Endodermal cell (in vitro differentiated cells): ENCODE data around the gene TMEM158. TPM values are rescaled to one million over a fixed set of nuclear protein-coding genes. Genes with fewer than 3 reads are reported as not detected.

Experiments
- DNase-seq: peaks from one replicate; pipeline ENCODE4 v3.0.0-alpha.2; 2017
- H3K27ac ChIP-seq: 2 replicates; pipeline ENCODE4 v1.5.1; 2013; ENCODE audit warnings: mild to moderate bottlenecking, low read depth, low read length, moderate library complexity
- H3K27me3 ChIP-seq: 2 replicates; pipeline ENCODE4 v1.6.1; 2013; ENCODE audit warnings: mild to moderate bottlenecking, low read length, moderate library complexity; ENCODE audit not compliant: insufficient read depth, control insufficient read depth, poor library complexity, severe bottlenecking
- H3K36me3 ChIP-seq: 2 replicates; pipeline ENCODE4 v1.7.0; 2013; ENCODE audit warnings: mild to moderate bottlenecking, low read length, moderate library complexity; ENCODE audit not compliant: control insufficient read depth, insufficient read depth
- H3K4me1 ChIP-seq: one replicate; pipeline ENCODE4 v1.7.0; 2013; ENCODE audit warnings: low read length; ENCODE audit not compliant: control insufficient read depth, insufficient read depth
- H3K4me3 ChIP-seq: 2 replicates; pipeline ENCODE4 v1.5.1; 2013; ENCODE audit warnings: mild to moderate bottlenecking, low read length, moderate library complexity
- H3K9ac ChIP-seq: 2 replicates; pipeline ENCODE4 v1.6.1; 2013; ENCODE audit warnings: mild to moderate bottlenecking, low read length, moderate library complexity; ENCODE audit not compliant: poor library complexity, severe bottlenecking; ENCODE audit errors: extremely low read depth
- H3K9me3 ChIP-seq: 2 replicates; pipeline ENCODE4 v1.6.1; 2013; ENCODE audit warnings: mild to moderate bottlenecking, low read length, moderate library complexity; ENCODE audit not compliant: control insufficient read depth
- H3K27ac Mint-ChIP-seq: 2 replicates; pipeline ENCODE4 v1.8.0; 2020; ENCODE audit warnings: mixed read lengths
- H3K27me3 Mint-ChIP-seq: 2 replicates; pipeline ENCODE4 v1.8.0; 2021; ENCODE audit warnings: mild to moderate bottlenecking, mixed read lengths; ENCODE audit not compliant: insufficient read depth
- H3K36me3 Mint-ChIP-seq: 2 replicates; pipeline ENCODE4 v1.8.0; 2020; ENCODE audit warnings: low read depth, mixed read lengths
- H3K4me1 Mint-ChIP-seq: 2 replicates; pipeline ENCODE4 v1.8.0; 2020; ENCODE audit warnings: mixed read lengths
- H3K4me3 Mint-ChIP-seq: 2 replicates; pipeline ENCODE4 v1.8.0; 2020; ENCODE audit warnings: mild to moderate bottlenecking, moderate library complexity, mixed read lengths
- H3K9me3 Mint-ChIP-seq: 2 replicates; pipeline ENCODE4 v1.8.0; 2020; ENCODE audit warnings: mild to moderate bottlenecking, mixed read lengths
- WGBS, 2 experiments: methylation state at CpG; one replicate each; pipeline versions ENCODE4 v1.1.5 to v1.1.7; 2013; ENCODE audit warnings: missing lambda C conversion rate in 2 of 2, mixed read lengths in 1 of 2; ENCODE audit not compliant: insufficient coverage in 1 of 2, insufficient read length in 1 of 2; 5-methylcytosine and 5-hydroxymethylcytosine counted together
- total RNA-seq, 2 donors: library from RNA; stranded (reverse); fragmentation: NEBNext Ultra II Directional in 1 of 2; extraction: Animal tissue kit (Norgen Biotek cat#: 25700) in 1 of 2; gene quantifications; 2 replicates in 1 of 2; 3 replicates in 1 of 2; pipeline ENCODE4 v1.2.1, GENCODE V29; 2021
- TF ChIP-seq, protein P1 (sequence below): fragments of 200-600 bp; sonication (generic); conservative IDR thresholded peaks from 2 replicates; pipeline ENCODE4 v1.5.0; 2021; ENCODE audit warnings: antibody characterized with exemption, mild to moderate bottlenecking

The TMEM158 gene
- total RNA-seq, 2 donors from 2014 or later: 0.31 to 5.5 TPM

DNA sequence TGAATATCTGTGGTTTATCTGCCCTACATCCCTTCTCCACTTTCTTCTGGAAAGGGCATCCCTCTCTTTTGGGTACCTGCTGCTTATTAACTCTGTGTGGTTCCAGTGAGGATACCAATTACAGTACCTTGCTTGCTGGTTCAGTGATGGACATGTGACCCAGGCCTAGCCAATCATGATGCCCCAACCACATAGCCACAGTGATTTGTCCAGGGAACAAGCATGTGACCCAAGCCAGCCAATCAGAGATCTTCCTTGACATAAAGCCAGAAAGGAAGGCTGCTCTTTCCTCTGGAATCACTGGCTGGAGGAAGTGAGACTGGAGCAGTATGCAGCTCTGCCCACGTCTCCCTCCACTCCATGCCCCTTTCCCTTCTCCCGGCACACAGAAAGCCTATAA is 10.9 kb upstream of the TMEM158 start:
- peaks cover 13% of the 10 kb centered on the region for H3K4me1 Mint-ChIP-seq
- no peak overlapping the region for H3K9ac ChIP-seq
- H3K4me1 ChIP-seq: no peaks in the 10 kb centered on the region
- no peak overlapping the region for H3K4me3 Mint-ChIP-seq
- no peak overlapping the region for H3K27ac Mint-ChIP-seq
- H3K27me3 Mint-ChIP-seq: peaks cover 100% of the 10 kb centered on the region
- no peak overlapping the region for H3K27ac ChIP-seq
- peaks cover 5% of the 10 kb centered on the region for H3K9me3 ChIP-seq
- H3K36me3 Mint-ChIP-seq: peaks cover 2% of the 10 kb centered on the region
- H3K36me3 ChIP-seq: no peaks in the 10 kb centered on the region
- TF ChIP-seq, protein P1, sequence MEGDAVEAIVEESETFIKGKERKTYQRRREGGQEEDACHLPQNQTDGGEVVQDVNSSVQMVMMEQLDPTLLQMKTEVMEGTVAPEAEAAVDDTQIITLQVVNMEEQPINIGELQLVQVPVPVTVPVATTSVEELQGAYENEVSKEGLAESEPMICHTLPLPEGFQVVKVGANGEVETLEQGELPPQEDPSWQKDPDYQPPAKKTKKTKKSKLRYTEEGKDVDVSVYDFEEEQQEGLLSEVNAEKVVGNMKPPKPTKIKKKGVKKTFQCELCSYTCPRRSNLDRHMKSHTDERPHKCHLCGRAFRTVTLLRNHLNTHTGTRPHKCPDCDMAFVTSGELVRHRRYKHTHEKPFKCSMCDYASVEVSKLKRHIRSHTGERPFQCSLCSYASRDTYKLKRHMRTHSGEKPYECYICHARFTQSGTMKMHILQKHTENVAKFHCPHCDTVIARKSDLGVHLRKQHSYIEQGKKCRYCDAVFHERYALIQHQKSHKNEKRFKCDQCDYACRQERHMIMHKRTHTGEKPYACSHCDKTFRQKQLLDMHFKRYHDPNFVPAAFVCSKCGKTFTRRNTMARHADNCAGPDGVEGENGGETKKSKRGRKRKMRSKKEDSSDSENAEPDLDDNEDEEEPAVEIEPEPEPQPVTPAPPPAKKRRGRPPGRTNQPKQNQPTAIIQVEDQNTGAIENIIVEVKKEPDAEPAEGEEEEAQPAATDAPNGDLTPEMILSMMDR: no peak
- H3K27me3 ChIP-seq: peaks cover 97% of the 10 kb centered on the region
- peaks cover 17% of the 10 kb centered on the region for H3K9me3 Mint-ChIP-seq
- no peak for DNase-seq
- WGBS, 2 experiments: 80 to 100% methylated on average over 1 to 2 of the region's 2 CpGs
- H3K4me3 ChIP-seq: no peak overlapping the region

DNA sequence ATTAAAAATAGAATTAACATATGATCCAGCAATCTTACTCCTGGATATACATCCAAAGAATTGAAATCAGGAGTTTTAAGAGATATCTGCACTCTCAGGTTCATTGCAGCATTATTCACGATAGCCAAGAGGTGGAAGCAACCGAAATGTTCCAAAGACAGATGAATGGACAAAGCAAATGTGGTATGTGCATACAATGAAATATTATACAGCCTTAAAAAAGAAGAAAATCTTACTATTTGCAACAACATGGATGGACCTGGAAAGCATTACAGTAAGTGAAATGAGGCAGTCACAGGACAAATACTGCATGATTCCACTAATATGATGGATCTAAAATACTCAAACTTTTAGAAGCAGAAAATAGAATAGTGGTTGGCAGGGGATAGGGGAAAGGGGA is 9.3 kb upstream of the TMEM158 start:
- H3K27me3 ChIP-seq: peaks cover 97% of the 10 kb centered on the region
- peaks cover 17% of the 10 kb centered on the region for H3K9me3 Mint-ChIP-seq
- H3K27ac ChIP-seq: no peak overlapping the region
- no peak overlapping the region for H3K27ac Mint-ChIP-seq
- H3K9ac ChIP-seq: no peak overlapping the region
- DNase-seq: no peak
- peaks cover 2% of the 10 kb centered on the region for H3K36me3 Mint-ChIP-seq
- no peak overlapping the region for H3K4me3 Mint-ChIP-seq
- H3K36me3 ChIP-seq: no peaks in the 10 kb centered on the region
- TF ChIP-seq, protein P1: no peak
- peaks cover 100% of the 10 kb centered on the region for H3K27me3 Mint-ChIP-seq
- H3K4me1 ChIP-seq: no peaks in the 10 kb centered on the region
- peaks cover 3% of the 10 kb centered on the region for H3K4me1 Mint-ChIP-seq
- H3K9me3 ChIP-seq: peaks cover 5% of the 10 kb centered on the region
- 82 to 100% methylated on average over 2 of the region's 2 CpGs for WGBS, 2 experiments
- no peak overlapping the region for H3K4me3 ChIP-seq

DNA sequence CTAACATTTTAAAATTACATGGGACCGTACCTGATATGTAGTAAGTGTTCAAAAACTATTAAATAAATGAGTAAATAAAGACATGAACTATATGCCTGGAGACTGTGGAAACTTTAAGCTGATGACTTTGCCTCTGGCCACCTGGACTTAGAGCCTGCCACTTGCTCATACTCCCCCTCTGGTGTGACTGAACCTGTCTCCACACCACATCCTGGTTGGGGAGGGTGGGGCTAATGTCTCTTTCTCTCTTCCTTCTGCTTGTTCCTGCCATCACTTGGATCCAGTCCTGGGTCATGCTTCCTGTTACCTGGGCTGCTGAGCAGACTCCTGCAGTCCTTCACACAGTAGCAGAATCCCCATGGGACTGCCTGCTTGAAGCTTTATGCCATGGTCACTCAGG is 8.2 kb upstream of the TMEM158 start:
- 100% methylated on average over 1 of the region's 1 CpG; no CpG with 5 or more reads in 1 of the 2 experiments for WGBS, 2 experiments
- Mint-ChIP-seq H3K36me3 (peaks cover under 1% of the 10 kb centered on the region), H3K27ac (no peak overlapping the region), H3K9me3 (peaks cover 15% of the 10 kb centered on the region), H3K4me1 (no peaks in the 10 kb centered on the region), H3K27me3 (peaks cover 100% of the 10 kb centered on the region), H3K4me3 (no peak overlapping the region)
- H3K27ac ChIP-seq: no peak overlapping the region
- no peak overlapping the region for H3K9ac ChIP-seq
- DNase-seq: no peak
- no peaks in the 10 kb centered on the region for H3K4me1 ChIP-seq
- no peak overlapping the region for H3K4me3 ChIP-seq
- TF ChIP-seq, protein P1: no peak
- no peaks in the 10 kb centered on the region for H3K36me3 ChIP-seq
- no peaks in the 10 kb centered on the region for H3K9me3 ChIP-seq
- peaks cover 97% of the 10 kb centered on the region for H3K27me3 ChIP-seq
